Endothelial cell of umbilical vein (primary cell): ENCODE data around the gene SYNGR1. TPM values are rescaled to one million over a fixed set of nuclear protein-coding genes. Genes with fewer than 3 reads are reported as not detected.

Source experiments
- BruUV-seq: library from RNA; stranded (reverse); fragments of 400-500 nt; replicated peaks from 2 replicates; lab custom pipeline; 2021; lab: Mats Ljungman, UMichigan
- CTCF ChIA-PET: fragments of 300-600, 350-600 bp; sonication (Branson Sonifier 250); formaldehyde crosslinking; loops from one replicate; lab custom pipeline; 2021; ENCODE audit warnings: antibody characterized with exemption, inconsistent platforms; lab: Charles Lee
- POLR2A ChIA-PET: fragments of 300-600, 350-600 bp; sonication (Branson Sonifier 250); formaldehyde crosslinking; loops from one replicate; lab custom pipeline; 2021; ENCODE audit warnings: antibody characterized with exemption, inconsistent platforms; lab: Charles Lee
- DNase-seq: peaks from one replicate; pipeline ENCODE4 v3.0.0-alpha.2; 2011; ENCODE audit warnings: low read depth, low spot score
- FAIRE-seq: peaks from 2 replicates; lab custom pipeline; 2011; peaks lifted over from hg19 to GRCh38; lab: Jason Lieb, UNC
- H2AFZ ChIP-seq: 2 replicates; pipeline ENCODE4 v1.6.0; 2012; ENCODE audit warnings: low read depth, low read length, control low read depth, inconsistent platforms
- H3K27ac ChIP-seq: 2 replicates; pipeline ENCODE4 v1.5.1; 2011; ENCODE audit warnings: low read depth, mild to moderate bottlenecking, control low read depth, low read length, moderate library complexity; ENCODE audit not compliant: insufficient read depth
- H3K27me3 ChIP-seq, 2 experiments: 2 replicates each; pipeline versions ENCODE4 v1.6.0 to v1.6.1; 2011; ENCODE audit warnings: low read length in 2 of 2, mixed read lengths in 1 of 2; ENCODE audit not compliant: control insufficient read depth in 2 of 2, insufficient read depth in 2 of 2
- H3K36me3 ChIP-seq, 2 experiments: 2 replicates in 1 of 2; 3 replicates in 1 of 2; pipeline ENCODE4 v1.5.1; 2011; ENCODE audit warnings: low read length in 2 of 2, mild to moderate bottlenecking in 1 of 2, moderate library complexity in 1 of 2; ENCODE audit not compliant: control insufficient read depth in 2 of 2, insufficient read depth in 2 of 2; ENCODE audit errors: extremely low read depth in 1 of 2
- H3K4me1 ChIP-seq: 3 replicates; pipeline ENCODE4 v1.5.1; 2011; ENCODE audit warnings: mild to moderate bottlenecking, low read length; ENCODE audit not compliant: control insufficient read depth, insufficient read depth; ENCODE audit errors: extremely low read depth
- H3K4me2 ChIP-seq: 2 replicates; pipeline ENCODE4 v1.6.1; 2011; ENCODE audit warnings: low read length, control low read depth, mixed read lengths; ENCODE audit not compliant: insufficient read depth
- H3K4me3 ChIP-seq, 3 experiments: fragments of 200-600 bp in 1 of 3; sonication (generic), shearing (Covaris generic) in 1 of 3; replicated peaks in 1 of 3; 2 replicates each; pipeline ENCODE4 v1.5.1; 2011 to 2016; ENCODE audit warnings: control low read depth in 3 of 3, low read length in 3 of 3, mild to moderate bottlenecking in 2 of 3, inconsistent platforms in 1 of 3, low read depth in 1 of 3, moderate library complexity in 1 of 3; ENCODE audit not compliant: insufficient read depth in 1 of 3
- H3K79me2 ChIP-seq: 2 replicates; pipeline ENCODE4 v1.6.0; 2012; ENCODE audit warnings: low read length, inconsistent platforms; ENCODE audit not compliant: control insufficient read depth, insufficient read depth
- H3K9ac ChIP-seq: replicated peaks from 2 replicates; pipeline ENCODE3; 2011; ENCODE audit warnings: low read length, control low read depth; ENCODE audit not compliant: insufficient read depth; ENCODE audit errors: extremely low read depth
- H3K9me1 ChIP-seq: replicated peaks from 3 replicates; pipeline ENCODE4 v1.6.0; 2011; ENCODE audit warnings: mild to moderate bottlenecking, low read length; ENCODE audit not compliant: control insufficient read depth, insufficient read depth; ENCODE audit errors: extremely low read depth
- H3K9me3 ChIP-seq: replicated peaks from 2 replicates; pipeline ENCODE4 v1.5.1; 2012; ENCODE audit warnings: low read length, inconsistent platforms; ENCODE audit not compliant: control insufficient read depth, insufficient read depth
- H4K20me1 ChIP-seq: replicated peaks from 2 replicates; pipeline ENCODE3; 2011; ENCODE audit warnings: mild to moderate bottlenecking, low read length; ENCODE audit not compliant: control insufficient read depth, insufficient read depth; ENCODE audit errors: extremely low read depth
- CTCF ChIP-seq, 2 donors: IDR thresholded peaks; 1 replicate in 1 of 2; 2 replicates in 1 of 2; pipeline ENCODE4 v1.5.1; 2011; ENCODE audit warnings: low read length in 2 of 2, mild to moderate bottlenecking in 2 of 2, moderate library complexity in 2 of 2, control low read depth in 1 of 2, inconsistent platforms in 1 of 2, low read depth in 1 of 2; ENCODE audit not compliant: insufficient read depth in 1 of 2; ENCODE audit errors: extremely low read depth in 1 of 2
- EZH2 ChIP-seq: IDR thresholded peaks from 2 replicates; pipeline ENCODE4 v1.6.1; 2012; ENCODE audit warnings: borderline replicate concordance, low read depth, mild to moderate bottlenecking, moderate library complexity, low read length, inconsistent platforms; ENCODE audit not compliant: severe bottlenecking
- FOS ChIP-seq: IDR thresholded peaks from 2 replicates; pipeline ENCODE4 v1.6.1; 2011; ENCODE audit warnings: mild to moderate bottlenecking, low read length, moderate library complexity, borderline replicate concordance; ENCODE audit not compliant: insufficient read depth
- GATA2 ChIP-seq: IDR thresholded peaks from 2 replicates; pipeline ENCODE4 v1.7.0; 2011; ENCODE audit warnings: low read depth, mild to moderate bottlenecking, moderate library complexity, mixed read lengths, low read length; ENCODE audit not compliant: insufficient read length, insufficient read depth
- JUN ChIP-seq: IDR thresholded peaks from 2 replicates; pipeline ENCODE4 v1.6.1; 2011; ENCODE audit warnings: borderline replicate concordance, low read depth; ENCODE audit not compliant: insufficient read length, insufficient read depth
- MAX ChIP-seq: IDR thresholded peaks from 2 replicates; pipeline ENCODE4 v1.6.1; 2011; ENCODE audit not compliant: insufficient read depth, insufficient read length
- MYC ChIP-seq: IDR thresholded peaks from one replicate; pipeline ENCODE4 v1.6.1; 2011; ENCODE audit warnings: mild to moderate bottlenecking, low read depth, low read length
- POLR2A ChIP-seq: IDR thresholded peaks from 2 replicates; pipeline ENCODE4 v1.6.1; 2012; ENCODE audit warnings: low read depth, mild to moderate bottlenecking, control low read depth, low read length
- POLR2AphosphoS5 ChIP-seq: IDR thresholded peaks from 2 replicates; pipeline ENCODE4 v1.6.1; 2012; ENCODE audit warnings: low read depth, mild to moderate bottlenecking, control low read depth, low read length, moderate library complexity; ENCODE audit not compliant: insufficient read depth
- dilution Hi-C: fragments of 300-500 bp; cut with MboI; formaldehyde crosslinking; loops from one replicate; pipeline ENCODE4 v1.15.0; 2019; ENCODE audit warnings: low sequenced_read_pairs; ENCODE audit not compliant: extremely low pct_ligation_motif_present
- intact Hi-C: fragments of 100-400 bp; cut with micrococcal nuclease; formaldehyde crosslinking; loops from one replicate; pipeline ENCODE4 v1.10.0; 2022
- polyA plus RNA-seq, 4 experiments: library from polyadenylated mRNA; depleted of rRNA in 3 of 4; stranded (reverse) in 3 of 4; unstranded in 1 of 4; fragments of >200 nt; gene quantifications; 2 replicates each; pipeline versions ENCODE4 v1.2.1 to v1.2.3, GENCODE V29; 2011 to 2012; ENCODE audit warnings: missing spikeins in 1 of 4
- total RNA-seq: library from RNA; stranded (reverse); gene quantifications from 2 replicates; pipeline ENCODE4 v1.2.3, GENCODE V29; 2021

The SYNGR1 gene
- total and polyA plus RNA-seq, 2 donors (not counting 3 experiments of a cell fraction or from before 2014, with no cell fraction given), result 3.8 to 10.2 TPM

GRCh38 chr22:39434243-39434653 lies 84.5 kb downstream of the SYNGR1 start:
- Histone ChIP-seq H3K9me1 (no peaks in the 10 kb centered on the region), H3K27me3 (peaks cover 0 to 2% of the 10 kb centered on the region in 2 experiments), H3K4me3 (no peak overlapping the region), H3K4me1 (peaks cover 18% of the 10 kb centered on the region), H2AFZ (no peak overlapping the region), H3K79me2 (no peaks in the 10 kb centered on the region), H3K9me3 (no peaks in the 10 kb centered on the region), H4K20me1 (no peaks in the 10 kb centered on the region), H3K27ac (no peak overlapping the region), H3K9ac (no peak overlapping the region), H3K36me3 (peaks cover 0 to 9% of the 10 kb centered on the region in 2 experiments), H3K4me2 (no peak overlapping the region)
- FAIRE-seq, result no peak
- no TSS peak for BruUV-seq
- dilution Hi-C loops, result no loop called here
- ChIA-PET POLR2A (no interaction called here), CTCF (interaction anchor here (1.0 to 1.6 kb wide), 2 partner anchors 91 to 95 kb away, joined by 3 read pairs; no protein-coding TSS in a partner anchor)
- intact Hi-C loops, result no loop called here
- no peak for TF ChIP-seq JUN
- no peak for TF ChIP-seq POLR2A
- no peak for DNase-seq

GRCh38 chr22:39434721-39435120 lies 84.9 kb downstream of the SYNGR1 start:
- Histone ChIP-seq H3K9me1 (no peaks in the 10 kb centered on the region), H2AFZ (no peak overlapping the region), H3K4me3 (no peak overlapping the region), H3K36me3 (peaks cover 0 to 9% of the 10 kb centered on the region in 2 experiments), H3K9ac (no peak overlapping the region), H3K4me1 (peaks cover 18% of the 10 kb centered on the region), H3K27me3 (peaks cover 0 to 2% of the 10 kb centered on the region in 2 experiments), H3K27ac (no peak overlapping the region), H4K20me1 (no peaks in the 10 kb centered on the region), H3K79me2 (no peaks in the 10 kb centered on the region), H3K9me3 (no peaks in the 10 kb centered on the region), H3K4me2 (no peak overlapping the region)
- ChIA-PET CTCF (interaction anchor here (1.0 to 3.1 kb wide), 3 partner anchors 80 to 94 kb away, joined by 3 to 9 read pairs (median 3); no protein-coding TSS in a partner anchor), POLR2A (no interaction called here)
- DNase-seq, result no peak
- dilution Hi-C loops (no loop called here), intact Hi-C loops (loop anchor here (5.0 kb wide), 1 partner anchor 68 kb away; the partner anchor contains the start of gene MIEF1)
- no peak for FAIRE-seq
- TF ChIP-seq EZH2 (no peak), POLR2A (no peak), POLR2AphosphoS5 (no peak), JUN (no peak), CTCF (IDR thresholded peaks at IDR 0.05; ENCODE audit: extremely low read depth in 1 of 2, insufficient read depth in 1 of 2, low read depth in 1 of 2, low read length in 2 of 2) (no peak), FOS (no peak), MAX (no peak), GATA2 (no peak), MYC (no peak)
- no TSS peak for BruUV-seq
